BLaER1 (cell line): ENCODE results near the gene SDCBP2.
A peak's percentile ranks its signal among the peaks of the same experiment; 100 is the strongest.

ENCODE experiments used
- H3K27ac ChIP-seq: shearing (Covaris generic); formaldehyde crosslinking; 2 replicates; pipeline ENCODE4 v1.8.1; 2022
- H3K27me3 ChIP-seq: shearing (Covaris generic); formaldehyde crosslinking; 2 replicates; pipeline ENCODE4 v1.8.1; 2022
- H3K36me3 ChIP-seq: shearing (Covaris generic); formaldehyde crosslinking; 2 replicates; pipeline ENCODE4 v1.8.1; 2022
- H3K4me1 ChIP-seq: shearing (Covaris generic); formaldehyde crosslinking; 2 replicates; pipeline ENCODE4 v1.8.1; 2022
- H3K4me2 ChIP-seq: shearing (Covaris generic); formaldehyde crosslinking; 2 replicates; pipeline ENCODE4 v1.8.1; 2022
- H3K4me3 ChIP-seq: shearing (Covaris generic); formaldehyde crosslinking; 2 replicates; pipeline ENCODE4 v1.8.1; 2022
- H3K9ac ChIP-seq: shearing (Covaris generic); formaldehyde crosslinking; 2 replicates; pipeline ENCODE4 v1.8.1; 2022
- H3K9me3 ChIP-seq: shearing (Covaris generic); formaldehyde crosslinking; 2 replicates; pipeline ENCODE4 v1.8.1; 2022
- H4K20me1 ChIP-seq: shearing (Covaris generic); formaldehyde crosslinking; 2 replicates; pipeline ENCODE4 v1.8.1; 2022
- Cebpa-rat ChIP-seq: shearing (Covaris generic); IDR thresholded peaks from 2 replicates; pipeline ENCODE4 v1.8.1; 2022

The SDCBP2 gene

GRCh38 chr20:1300083-1300840, 28.7 kb downstream of the SDCBP2 start:
- H3K4me2 ChIP-seq = peak overlapping the region; percentile 48

GRCh38 chr20:1299522-1299921, 29.4 kb downstream of the SDCBP2 start:
- peaks cover 23% of the 10 kb centered on the region for H3K4me1 ChIP-seq
- H3K27ac ChIP-seq = no peak overlapping the region
- H4K20me1 ChIP-seq = no peaks in the 10 kb centered on the region
- no peak overlapping the region for H3K9ac ChIP-seq
- no peaks in the 10 kb centered on the region for H3K36me3 ChIP-seq
- H3K4me2 ChIP-seq = no peak overlapping the region
- TF ChIP-seq Cebpa-rat = no peak
- no peaks in the 10 kb centered on the region for H3K9me3 ChIP-seq
- no peak overlapping the region for H3K4me3 ChIP-seq
- H3K27me3 ChIP-seq = no peaks in the 10 kb centered on the region

More at GRCh38 chr20:1300083-1300840, 28.7 kb downstream of the SDCBP2 start:
- Histone ChIP-seq H3K9ac (peak overlapping the region; percentile 30; the same call in 1 of the 2 replicates), H3K27ac (peak overlapping the region; percentile 62), H3K36me3 (no peaks in the 10 kb centered on the region), H3K27me3 (no peaks in the 10 kb centered on the region), H3K4me1 (peaks cover 23% of the 10 kb centered on the region), H3K9me3 (no peaks in the 10 kb centered on the region), H3K4me3 (no peak overlapping the region), H4K20me1 (no peaks in the 10 kb centered on the region)
- TF ChIP-seq Cebpa-rat = no peak

GRCh38 chr20:1298888-1299511, 29.9 kb downstream of the SDCBP2 start:
- Histone ChIP-seq H3K36me3 (no peaks in the 10 kb centered on the region), H3K4me1 (peaks cover 23% of the 10 kb centered on the region), H3K9me3 (no peaks in the 10 kb centered on the region), H3K9ac (no peak overlapping the region), H3K4me3 (no peak overlapping the region), H3K27ac (no peak overlapping the region), H4K20me1 (no peaks in the 10 kb centered on the region), H3K4me2 (no peak overlapping the region), H3K27me3 (no peaks in the 10 kb centered on the region)
- TF ChIP-seq Cebpa-rat = no peak

- no peak for TF ChIP-seq Cebpa-rat
- Histone ChIP-seq H3K36me3 (no peaks in the 10 kb centered on the region), H3K4me2 (no peak overlapping the region), H3K9me3 (no peaks in the 10 kb centered on the region), H3K4me1 (peaks cover 19% of the 10 kb centered on the region), H3K4me3 (no peak overlapping the region), H4K20me1 (no peaks in the 10 kb centered on the region), H3K9ac (no peak overlapping the region), H3K27ac (no peak overlapping the region), H3K27me3 (no peaks in the 10 kb centered on the region)
Measured at GRCh38 chr20:1298166-1298565, 30.8 kb downstream of the SDCBP2 start.

GRCh38 chr20:1297486-1297885, 31.5 kb downstream of the SDCBP2 start:
- Histone ChIP-seq H4K20me1 (no peaks in the 10 kb centered on the region), H3K27ac (no peak overlapping the region), H3K36me3 (no peaks in the 10 kb centered on the region), H3K4me3 (no peak overlapping the region), H3K4me1 (peaks cover 12% of the 10 kb centered on the region), H3K9me3 (no peaks in the 10 kb centered on the region), H3K4me2 (no peak overlapping the region), H3K9ac (no peak overlapping the region), H3K27me3 (no peaks in the 10 kb centered on the region)
- no peak for TF ChIP-seq Cebpa-rat

GRCh38 chr20:1296922-1297321, 32.0 kb downstream of the SDCBP2 start:
- no peaks in the 10 kb centered on the region for H4K20me1 ChIP-seq
- no peaks in the 10 kb centered on the region for H3K36me3 ChIP-seq
- no peaks in the 10 kb centered on the region for H3K9me3 ChIP-seq
- H3K4me1 ChIP-seq = peaks cover 11% of the 10 kb centered on the region
- H3K4me2 ChIP-seq = no peak overlapping the region
- no peak overlapping the region for H3K9ac ChIP-seq
- no peak for TF ChIP-seq Cebpa-rat
- no peaks in the 10 kb centered on the region for H3K27me3 ChIP-seq
- H3K27ac ChIP-seq = no peak overlapping the region
- no peak overlapping the region for H3K4me3 ChIP-seq

- H3K27me3 ChIP-seq = no peaks in the 10 kb centered on the region
- no peaks in the 10 kb centered on the region for H3K36me3 ChIP-seq
- no peaks in the 10 kb centered on the region for H3K9me3 ChIP-seq
- no peak overlapping the region for H3K4me2 ChIP-seq
- no peak overlapping the region for H3K4me3 ChIP-seq
- no peaks in the 10 kb centered on the region for H4K20me1 ChIP-seq
- H3K9ac ChIP-seq = no peak overlapping the region
- TF ChIP-seq Cebpa-rat = no peak
- no peak overlapping the region for H3K27ac ChIP-seq
- peaks cover 10% of the 10 kb centered on the region for H3K4me1 ChIP-seq
Measured at GRCh38 chr20:1296117-1296610, 32.8 kb downstream of the SDCBP2 start.

- Histone ChIP-seq H3K9me3 (no peaks in the 10 kb centered on the region), H3K27me3 (no peaks in the 10 kb centered on the region), H3K36me3 (no peaks in the 10 kb centered on the region), H3K4me3 (no peak overlapping the region), H3K27ac (no peak overlapping the region), H3K9ac (no peak overlapping the region), H3K4me1 (peaks cover 2% of the 10 kb centered on the region), H4K20me1 (no peaks in the 10 kb centered on the region), H3K4me2 (no peak overlapping the region)
- TF ChIP-seq Cebpa-rat = no peak
Measured at GRCh38 chr20:1295276-1295930, 33.5 kb downstream of the SDCBP2 start.

- no peak for TF ChIP-seq Cebpa-rat
- no peak overlapping the region for H3K9ac ChIP-seq
- H3K36me3 ChIP-seq = no peaks in the 10 kb centered on the region
- no peaks in the 10 kb centered on the region for H3K27me3 ChIP-seq
- H3K4me3 ChIP-seq = no peak overlapping the region
- no peak overlapping the region for H3K4me2 ChIP-seq
- H3K27ac ChIP-seq = no peak overlapping the region
- H3K9me3 ChIP-seq = no peaks in the 10 kb centered on the region
- H3K4me1 ChIP-seq = no peaks in the 10 kb centered on the region
- no peaks in the 10 kb centered on the region for H4K20me1 ChIP-seq
Measured at GRCh38 chr20:1294497-1294896, 34.4 kb downstream of the SDCBP2 start.
